Ovary (tissue), 3 donors: ENCODE data around the gene PPP1R3F.

Experiments
- CTCF ChIP-seq, 3 donors: fragments of 450-650 bp in 2 of 3; fragments of 200-600 bp in 1 of 3; IDR thresholded peaks; one replicate each; pipeline versions ENCODE4 v1.5.1 to v1.8.0; 2016 to 2022; ENCODE audit warnings: antibody characterized with exemption in 3 of 3, mild to moderate bottlenecking in 1 of 3
- EP300 ChIP-seq: sonication (generic); formaldehyde crosslinking; IDR thresholded peaks from one replicate; pipeline ENCODE4 v1.6.1; 2017; ENCODE audit warnings: antibody characterized with exemption
- donor health status: DM: no; HTN: no; CAD: no.

GRCh38 chrX:49251325-49251724 is 18.3 kb upstream of the PPP1R3F start:
- no peak for TF ChIP-seq CTCF (IDR thresholded peaks at IDR 0.05)
- no peak for TF ChIP-seq EP300
